AG04449 (cell line): ENCODE measurements around the gene MRC2.

Source experiments
- CTCF ChIA-PET: fragments of 350-600 bp; formaldehyde crosslinking; extraction: SDS; loops from one replicate; lab custom pipeline; 2021; ENCODE audit warnings: antibody characterized with exemption; lab: Yijun Ruan, JAX
- POLR2A ChIA-PET: fragments of 400-600, 350-600 bp; formaldehyde crosslinking; extraction: SDS; loops from one replicate; lab custom pipeline; 2020; ENCODE audit warnings: antibody characterized with exemption, inconsistent platforms; lab: Yijun Ruan, JAX
- DNase-seq: peaks from one replicate; pipeline ENCODE4 v3.0.0-alpha.2; 2010; ENCODE audit warnings: low read depth, low spot score
- H3K4me3 ChIP-seq: 2 replicates; pipeline ENCODE4 v1.5.1; 2011; ENCODE audit warnings: low read depth, mild to moderate bottlenecking, control low read depth, low read length
- TF ChIP-seq, protein P1 (sequence below): IDR thresholded peaks from one replicate; pipeline ENCODE4 v1.5.1; 2011; ENCODE audit warnings: mild to moderate bottlenecking, moderate library complexity, low read length, control low read depth, inconsistent platforms; ENCODE audit not compliant: insufficient read depth; ENCODE audit errors: missing control alignments

The MRC2 gene

DNA sequence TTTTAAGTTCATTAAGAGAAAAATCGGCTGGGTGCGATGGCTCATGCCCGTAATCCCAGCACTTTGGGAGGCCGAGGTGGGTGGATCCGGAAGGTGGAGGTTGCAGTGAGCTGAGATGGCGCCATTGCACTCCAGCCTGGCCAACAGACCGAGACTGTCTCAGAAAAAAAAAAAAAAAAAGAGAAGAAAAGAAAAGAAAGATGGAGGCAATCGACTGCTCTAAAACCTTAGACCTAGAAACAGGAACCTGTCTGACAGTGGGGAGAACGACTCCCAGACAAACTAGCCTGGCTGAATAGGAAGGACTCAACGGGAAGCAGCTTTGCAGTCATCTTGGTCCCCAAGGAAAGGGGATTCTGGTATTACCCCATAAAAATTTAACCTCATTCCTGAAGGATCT is 13.7 kb downstream of the MRC2 start:
- TF ChIP-seq, protein P1, sequence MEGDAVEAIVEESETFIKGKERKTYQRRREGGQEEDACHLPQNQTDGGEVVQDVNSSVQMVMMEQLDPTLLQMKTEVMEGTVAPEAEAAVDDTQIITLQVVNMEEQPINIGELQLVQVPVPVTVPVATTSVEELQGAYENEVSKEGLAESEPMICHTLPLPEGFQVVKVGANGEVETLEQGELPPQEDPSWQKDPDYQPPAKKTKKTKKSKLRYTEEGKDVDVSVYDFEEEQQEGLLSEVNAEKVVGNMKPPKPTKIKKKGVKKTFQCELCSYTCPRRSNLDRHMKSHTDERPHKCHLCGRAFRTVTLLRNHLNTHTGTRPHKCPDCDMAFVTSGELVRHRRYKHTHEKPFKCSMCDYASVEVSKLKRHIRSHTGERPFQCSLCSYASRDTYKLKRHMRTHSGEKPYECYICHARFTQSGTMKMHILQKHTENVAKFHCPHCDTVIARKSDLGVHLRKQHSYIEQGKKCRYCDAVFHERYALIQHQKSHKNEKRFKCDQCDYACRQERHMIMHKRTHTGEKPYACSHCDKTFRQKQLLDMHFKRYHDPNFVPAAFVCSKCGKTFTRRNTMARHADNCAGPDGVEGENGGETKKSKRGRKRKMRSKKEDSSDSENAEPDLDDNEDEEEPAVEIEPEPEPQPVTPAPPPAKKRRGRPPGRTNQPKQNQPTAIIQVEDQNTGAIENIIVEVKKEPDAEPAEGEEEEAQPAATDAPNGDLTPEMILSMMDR, result no peak
- POLR2A ChIA-PET, result no interaction called here
- CTCF ChIA-PET, result interaction anchor here (1.1 to 1.2 kb wide), 2 partner anchors 9 to 88 kb away, joined by 3 to 4 read pairs; no protein-coding TSS in a partner anchor
- no peak for DNase-seq
- no peak overlapping the region for H3K4me3 ChIP-seq

GRCh38 chr17:62641951-62642350 is 14.5 kb downstream of the MRC2 start:
- H3K4me3 ChIP-seq, result no peak overlapping the region
- no peak for DNase-seq
- ChIA-PET POLR2A (no interaction called here), CTCF (interaction anchor here (1.1 to 1.2 kb wide), 2 partner anchors 9 to 89 kb away, joined by 3 to 4 read pairs; no protein-coding TSS in a partner anchor)
- TF ChIP-seq, protein P1, result no peak

DNA sequence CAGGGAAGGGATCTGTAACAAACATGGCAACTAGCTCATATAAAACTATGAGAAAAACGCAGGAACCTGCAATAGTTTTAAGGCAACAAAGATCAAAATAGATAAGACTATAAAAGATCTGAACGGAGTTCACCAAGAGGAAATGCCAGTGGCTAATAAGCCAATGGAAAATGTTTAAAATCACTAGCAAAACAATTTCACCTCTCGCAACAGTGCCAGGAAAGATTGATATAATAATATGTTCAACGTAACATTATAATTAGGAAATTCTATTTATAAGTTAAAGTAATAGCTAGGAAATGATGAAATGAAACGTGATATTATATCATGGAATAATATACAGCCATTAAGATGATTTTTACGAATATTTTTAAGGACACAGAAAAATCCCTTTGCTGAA is 16.0 kb downstream of the MRC2 start:
- CTCF ChIA-PET, result no interaction called here
- TF ChIP-seq, protein P1, result no peak
- POLR2A ChIA-PET, result no interaction called here

GRCh38 chr17:62644487-62645173 is 17.2 kb downstream of the MRC2 start:
- no peak overlapping the region for H3K4me3 ChIP-seq
- DNase-seq, result no peak
- TF ChIP-seq, protein P1, result no peak
- POLR2A ChIA-PET, result no interaction called here
- CTCF ChIA-PET, result no interaction called here

More for the DNA sequence above, 16.0 kb downstream of the MRC2 start:
- DNase-seq, result no peak
- H3K4me3 ChIP-seq, result no peak overlapping the region

GRCh38 chr17:62648251-62648955 is 20.9 kb downstream of the MRC2 start:
- ChIA-PET POLR2A (no interaction called here), CTCF (interaction anchor here (0.7 to 2.0 kb wide), 4 partner anchors 9 to 24 kb away, joined by 3 to 4 read pairs (median 4); no protein-coding TSS in a partner anchor)
- H3K4me3 ChIP-seq, result no peak overlapping the region
- TF ChIP-seq, protein P1, result no peak
- DNase-seq, result no peak

DNA sequence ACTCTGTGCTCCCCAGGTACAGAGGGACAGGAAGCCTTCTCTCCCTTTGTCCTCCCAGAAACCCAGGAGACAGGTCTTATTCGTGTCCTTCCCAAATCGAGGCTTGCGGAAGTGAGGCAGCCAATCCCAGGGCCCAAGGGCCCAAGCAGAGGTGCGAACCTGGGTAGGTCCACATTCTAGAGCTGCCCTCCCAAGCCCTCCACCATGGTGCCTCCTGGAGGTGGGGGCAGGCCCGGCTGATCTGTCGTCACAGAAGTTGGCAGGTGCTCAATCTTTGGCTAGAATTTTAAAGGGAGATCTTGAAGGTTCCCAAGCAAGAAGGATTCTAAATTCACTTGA is 21.5 kb downstream of the MRC2 start:
- TF ChIP-seq, protein P1, result no peak
- DNase-seq, result no peak
- ChIA-PET CTCF (interaction anchor here (1.2 to 2.0 kb wide), 2 partner anchors 8 to 23 kb away, joined by 3 to 4 read pairs; no protein-coding TSS in a partner anchor), POLR2A (no interaction called here)
- H3K4me3 ChIP-seq, result no peak overlapping the region
